CD4-positive, alpha-beta T cell (primary cell): Measurements from ENCODE around the gene OBSL1. TPM values are rescaled to one million over a fixed set of nuclear protein-coding genes. Genes with fewer than 3 reads are reported as not detected.

Source experiments
- ATAC-seq: fragments of 200-7000 bp; cut with Tn5 transposase; one replicate; pipeline ENCODE4 v1.10.0; 2022; ENCODE audit warnings: mild to moderate bottlenecking; ENCODE audit not compliant: poor library complexity
- CTCF ChIA-PET: fragments of 350-600 bp; sonication (Branson Sonifier 250); formaldehyde crosslinking; loops from one replicate; lab custom pipeline; 2021; ENCODE audit warnings: antibody characterized with exemption, inconsistent platforms; lab: Charles Lee
- POLR2A ChIA-PET: fragments of 350-600 bp; sonication (Branson Sonifier 250); formaldehyde crosslinking; loops from one replicate; lab custom pipeline; 2021; ENCODE audit warnings: antibody characterized with exemption, inconsistent platforms; lab: Charles Lee
- DNase-seq, 14 experiments: peaks; one replicate each; pipeline ENCODE4 v3.0.0-alpha.2; 2013 to 2020; ENCODE audit warnings: mixed read lengths in 2 of 14
- H3K27ac ChIP-seq, 2 donors: one replicate each; pipeline versions ENCODE4 v1.5.1 to v1.7.0; 2013; ENCODE audit warnings: low read length in 2 of 2, low read depth in 1 of 2, mild to moderate bottlenecking in 1 of 2
- H3K27me3 ChIP-seq, 2 experiments: 1 replicate in 1 of 2; 2 replicates in 1 of 2; pipeline versions ENCODE4 v1.6.1 to v1.7.0; 2013; ENCODE audit warnings: low read length in 2 of 2, control low read depth in 1 of 2, mild to moderate bottlenecking in 1 of 2, moderate library complexity in 1 of 2; ENCODE audit not compliant: insufficient read depth in 2 of 2, control insufficient read depth in 1 of 2
- H3K36me3 ChIP-seq: one replicate; pipeline ENCODE4 v1.6.1; 2013; ENCODE audit warnings: low read length, control low read depth; ENCODE audit not compliant: insufficient read depth
- H3K4me1 ChIP-seq: one replicate; pipeline ENCODE4 v1.6.1; 2013; ENCODE audit warnings: low read length, control low read depth; ENCODE audit not compliant: insufficient read depth
- H3K4me3 ChIP-seq: one replicate; pipeline ENCODE4 v1.5.1; 2013; ENCODE audit warnings: mild to moderate bottlenecking, low read length, moderate library complexity
- H3K9me3 ChIP-seq, 2 experiments: 1 replicate in 1 of 2; 2 replicates in 1 of 2; pipeline versions ENCODE4 v1.6.1 to v1.7.0; 2013; ENCODE audit warnings: low read length in 2 of 2, mild to moderate bottlenecking in 2 of 2, control low read depth in 1 of 2, moderate library complexity in 1 of 2; ENCODE audit not compliant: control insufficient read depth in 1 of 2, insufficient read depth in 1 of 2
- H3K27ac Mint-ChIP-seq: one replicate; pipeline ENCODE4 v1.8.0; 2020; ENCODE audit warnings: mixed read lengths
- H3K27me3 Mint-ChIP-seq: one replicate; pipeline ENCODE4 v1.8.0; 2021; ENCODE audit warnings: mixed read lengths
- H3K36me3 Mint-ChIP-seq: one replicate; pipeline ENCODE4 v1.8.0; 2021; ENCODE audit warnings: low read depth, mixed read lengths
- H3K4me1 Mint-ChIP-seq: one replicate; pipeline ENCODE4 v1.8.0; 2021; ENCODE audit warnings: low read depth, mixed read lengths
- H3K4me3 Mint-ChIP-seq: one replicate; pipeline ENCODE4 v1.8.0; 2020; ENCODE audit warnings: mild to moderate bottlenecking, mixed read lengths
- H3K9me3 Mint-ChIP-seq: one replicate; pipeline ENCODE4 v1.8.0; 2020; ENCODE audit warnings: mixed read lengths
- CTCF ChIP-seq: fragments of 200-600 bp; IDR thresholded peaks from one replicate; pipeline ENCODE4 v1.8.0; 2022; ENCODE audit warnings: antibody characterized with exemption, mild to moderate bottlenecking
- intact Hi-C, 2 experiments: fragments of 100-400 bp; cut with DNase I in 1 of 2; cut with micrococcal nuclease in 1 of 2; formaldehyde crosslinking; loops; one replicate each; pipeline versions ENCODE4 v1.15.1 to v1.9.0; 2023 to 2025; cut with DNase I, micrococcal nuclease
- total RNA-seq, 174 experiments: library from RNA in 2 of 174; stranded (reverse) in 2 of 174; gene quantifications; one replicate each; pipeline ENCODE4 v1.2.3 and lab custom pipeline; 2021 to 2026

OBSL1 gene
- total RNA-seq, 2 experiments from 2014 or later: 0.31 to 0.49 TPM

- ATAC-seq (no peak), DNase-seq (no peak)
- H3K36me3 Mint-ChIP-seq: peaks cover 27% of the 10 kb centered on the region
- H3K4me1 Mint-ChIP-seq: peaks cover 25% of the 10 kb centered on the region
- H3K4me1 ChIP-seq: peaks cover 33% of the 10 kb centered on the region
- POLR2A ChIA-PET: interaction anchor here (0.9 to 1.3 kb wide), 3 partner anchors 11 to 122 kb away, joined by 4 read pairs; no protein-coding TSS in a partner anchor
- CTCF ChIA-PET: interaction anchor here (1.1 to 2.1 kb wide), 5 partner anchors 12 to 122 kb away, joined by 3 to 31 read pairs (median 7); partner anchors contain the start of gene GMPPA
- H3K4me3 ChIP-seq: no peak overlapping the region
- intact Hi-C loops: no loop called here
- no peak overlapping the region for H3K27ac Mint-ChIP-seq
- H3K27me3 Mint-ChIP-seq: peaks cover 63% of the 10 kb centered on the region
- no peak for TF ChIP-seq CTCF
- peaks cover 13% of the 10 kb centered on the region for H3K36me3 ChIP-seq
- peaks cover 51 to 66% of the 10 kb centered on the region in 2 experiments for H3K27me3 ChIP-seq
- no peaks in the 10 kb centered on the region for H3K9me3 Mint-ChIP-seq
- no peak overlapping the region for H3K4me3 Mint-ChIP-seq
- no peak overlapping the region for H3K27ac ChIP-seq
- H3K9me3 ChIP-seq: peaks cover 0 to 29% of the 10 kb centered on the region in 2 experiments
These were observed 60.7 kb downstream of the OBSL1 start for GRCh38 chr2:219510512-219511135.

- peak; percentile 94 for ATAC-seq
- H3K36me3 Mint-ChIP-seq: peaks cover 33% of the 10 kb centered on the region
- Histone ChIP-seq H3K4me3 (no peak overlapping the region), H3K36me3 (peaks cover 19% of the 10 kb centered on the region), H3K27me3 (peaks cover 49 to 59% of the 10 kb centered on the region in 2 experiments), H3K27ac (no peak overlapping the region), H3K9me3 (peaks cover 0 to 29% of the 10 kb centered on the region in 2 experiments), H3K4me1 (peaks cover 33% of the 10 kb centered on the region)
- no peaks in the 10 kb centered on the region for H3K9me3 Mint-ChIP-seq
- ChIA-PET POLR2A (interaction anchor here (0.7 to 1.3 kb wide), 4 partner anchors 11 to 121 kb away, joined by 3 to 4 read pairs (median 4); no protein-coding TSS in a partner anchor), CTCF (interaction anchor here (0.6 to 2.1 kb wide), 11 partner anchors 9 to 121 kb away, joined by 3 to 31 read pairs (median 4); partner anchors contain the start of gene GMPPA)
- intact Hi-C loops: loop anchor here in 1 of 2 experiments (2.0 kb wide), 1 partner anchor 21 kb away; no protein-coding TSS in a partner anchor
- H3K27me3 Mint-ChIP-seq: peaks cover 61% of the 10 kb centered on the region
- TF ChIP-seq CTCF: peak; percentile 61
- DNase-seq: peak in 13 of 14 experiments; percentile 26 to 73 (median 43)
- H3K4me1 Mint-ChIP-seq: peaks cover 25% of the 10 kb centered on the region
- no peak overlapping the region for H3K27ac Mint-ChIP-seq
- H3K4me3 Mint-ChIP-seq: peak overlapping the region; percentile 28
These were observed 61.4 kb downstream of the OBSL1 start for GRCh38 chr2:219509780-219510511.

GRCh38 chr2:219508971-219509779, 62.2 kb downstream of the OBSL1 start:
- H3K9me3 Mint-ChIP-seq: no peaks in the 10 kb centered on the region
- H3K4me3 Mint-ChIP-seq: peak overlapping the region; percentile 3
- H3K36me3 ChIP-seq: peaks cover 26% of the 10 kb centered on the region
- peaks cover 46 to 52% of the 10 kb centered on the region in 2 experiments for H3K27me3 ChIP-seq
- peaks cover 26% of the 10 kb centered on the region for H3K4me1 ChIP-seq
- H3K4me1 Mint-ChIP-seq: peaks cover 24% of the 10 kb centered on the region
- H3K36me3 Mint-ChIP-seq: peaks cover 41% of the 10 kb centered on the region
- no peak overlapping the region for H3K27ac Mint-ChIP-seq
- no peak overlapping the region for H3K4me3 ChIP-seq
- POLR2A ChIA-PET: interaction anchor here (0.7 to 1.3 kb wide), 2 partner anchors 20 to 121 kb away, joined by 3 to 4 read pairs; no protein-coding TSS in a partner anchor
- TF ChIP-seq CTCF: no peak
- H3K27ac ChIP-seq: no peak overlapping the region
- peak; percentile 28 for ATAC-seq
- peaks cover 0 to 29% of the 10 kb centered on the region in 2 experiments for H3K9me3 ChIP-seq
- CTCF ChIA-PET: interaction anchor here (0.7 to 2.1 kb wide), 8 partner anchors 9 to 120 kb away, joined by 3 to 31 read pairs (median 6); partner anchors contain the start of gene GMPPA
- intact Hi-C loops: loop anchor here in 1 of 2 experiments (2.0 kb wide), 1 partner anchor 22 kb away; no protein-coding TSS in a partner anchor
- peaks cover 58% of the 10 kb centered on the region for H3K27me3 Mint-ChIP-seq
- DNase-seq: no peak
